SK-N-SH (cell line): ENCODE measurements around the gene ZNF646. TPM values are rescaled to one million over a fixed set of nuclear protein-coding genes. Genes with fewer than 3 reads are reported as not detected.

Source experiments
- CTCF ChIA-PET: fragments of 300-600, 350-600 bp; formaldehyde crosslinking; extraction: SDS; loops from one replicate; lab custom pipeline; 2021; lab: Yijun Ruan, JAX
- POLR2A ChIA-PET: fragments of 350-600 bp; sonication (Branson Sonifier 250); formaldehyde crosslinking; extraction: SDS; loops from one replicate; lab custom pipeline; 2020; ENCODE audit warnings: antibody characterized with exemption, inconsistent platforms; lab: Yijun Ruan, JAX
- DNase-seq: peaks from one replicate; pipeline ENCODE4 v3.0.0; 2012
- H2AFZ ChIP-seq: fragments of 200-600 bp; sonication (generic); 2 replicates; pipeline ENCODE4 v1.8.1; 2016; ENCODE audit warnings: antibody characterized with exemption, mild to moderate bottlenecking, low read depth
- H3F3A ChIP-seq: fragments of 200-600 bp; sonication (generic); replicated peaks from 2 replicates; pipeline ENCODE3; 2016; ENCODE audit warnings: antibody characterized with exemption, mild to moderate bottlenecking; ENCODE audit not compliant: insufficient read depth
- H3K27ac ChIP-seq, 2 experiments: fragments of 200-500 bp in 1 of 2; fragments of 200-600 bp in 1 of 2; sonication (Bioruptor generic) in 1 of 2; sonication (generic), shearing (Covaris generic) in 1 of 2; 2 replicates each; pipeline versions ENCODE4 v1.5.1 to v1.6.1; 2014 to 2016; ENCODE audit warnings: low read depth in 2 of 2, inconsistent platforms in 1 of 2, low read length in 1 of 2, mild to moderate bottlenecking in 1 of 2, mixed read lengths in 1 of 2
- H3K27me3 ChIP-seq: fragments of 200-600 bp; sonication (generic), shearing (Covaris generic); 2 replicates; pipeline ENCODE4 v1.6.1; 2016; ENCODE audit warnings: mixed run types; ENCODE audit not compliant: insufficient read depth
- H3K36me3 ChIP-seq, 2 experiments: fragments of 200-500 bp in 1 of 2; fragments of 200-600 bp in 1 of 2; sonication (Bioruptor generic) in 1 of 2; sonication (generic) in 1 of 2; replicated peaks in 1 of 2; 2 replicates each; pipeline versions ENCODE3 to v1.5.1; 2014 to 2016; ENCODE audit warnings: low read length in 1 of 2, mild to moderate bottlenecking in 1 of 2; ENCODE audit not compliant: insufficient read depth in 2 of 2, control insufficient read depth in 1 of 2
- H3K4me1 ChIP-seq, 2 experiments: fragments of 200-500 bp in 1 of 2; fragments of 200-600 bp in 1 of 2; sonication (Bioruptor generic) in 1 of 2; sonication (generic), shearing (Covaris generic) in 1 of 2; 2 replicates each; pipeline versions ENCODE4 v1.5.1 to v1.6.1; 2014 to 2016; ENCODE audit warnings: low read depth in 1 of 2, low read length in 1 of 2, mixed run types in 1 of 2; ENCODE audit not compliant: insufficient read depth in 2 of 2, control insufficient read depth in 1 of 2
- H3K4me2 ChIP-seq: fragments of 200-600 bp; sonication (generic), shearing (Covaris generic); 2 replicates; pipeline ENCODE4 v1.6.1; 2017; ENCODE audit warnings: mixed run types
- H3K4me3 ChIP-seq, 2 experiments: fragments of 200-500 bp in 1 of 2; fragments of 200-600 bp in 1 of 2; sonication (Bioruptor generic) in 1 of 2; sonication (generic), shearing (Covaris generic) in 1 of 2; 2 replicates each; pipeline versions ENCODE4 v1.5.1 to v1.8.1; 2014 to 2016; ENCODE audit warnings: low read depth in 2 of 2, inconsistent platforms in 1 of 2, low read length in 1 of 2, mild to moderate bottlenecking in 1 of 2, mixed read lengths in 1 of 2, moderate library complexity in 1 of 2
- H3K79me2 ChIP-seq: fragments of 200-600 bp; sonication (generic); 2 replicates; pipeline ENCODE4 v1.8.1; 2017; ENCODE audit warnings: mild to moderate bottlenecking; ENCODE audit not compliant: insufficient read depth
- H3K9ac ChIP-seq: fragments of 200-600 bp; sonication (generic); 2 replicates; pipeline ENCODE4 v1.6.1; 2017; ENCODE audit warnings: mixed run types
- H3K9me2 ChIP-seq: fragments of 200-600 bp; sonication (generic); 2 replicates; pipeline ENCODE4 v1.6.1; 2017; ENCODE audit warnings: mixed run types
- H3K9me3 ChIP-seq: fragments of 200-600 bp; sonication (generic); 2 replicates; pipeline ENCODE4 v1.6.1; 2017; ENCODE audit warnings: mixed run types, mild to moderate bottlenecking, moderate library complexity
- H4K20me1 ChIP-seq: fragments of 200-600 bp; sonication (generic); 2 replicates; pipeline ENCODE4 v1.6.1; 2017; ENCODE audit warnings: mild to moderate bottlenecking, mixed run types; ENCODE audit not compliant: insufficient read depth
- CHD2 ChIP-seq: fragments of 150-350 bp; IDR thresholded peaks from 2 replicates; pipeline ENCODE4 v1.6.1; 2018; ENCODE audit warnings: low read length; ENCODE audit not compliant: partially characterized antibody
- CTCF ChIP-seq: fragments of 200-600 bp; sonication (generic); IDR thresholded peaks from 2 replicates; pipeline ENCODE4 v1.6.1; 2017; ENCODE audit warnings: antibody characterized with exemption, mild to moderate bottlenecking, moderate library complexity
- GABPA ChIP-seq: IDR thresholded peaks from 2 replicates; pipeline ENCODE4 v1.4.0; 2012; ENCODE audit warnings: low read depth, mild to moderate bottlenecking
- JUND ChIP-seq: IDR thresholded peaks from 2 replicates; pipeline ENCODE4 v1.4.0; 2012
- MAX ChIP-seq: IDR thresholded peaks from 2 replicates; pipeline ENCODE4 v1.4.0; 2012; ENCODE audit warnings: low read depth
- MXI1 ChIP-seq: IDR thresholded peaks from 2 replicates; pipeline ENCODE4 v1.6.1; 2012; ENCODE audit warnings: mild to moderate bottlenecking, low read depth, low read length, improper control_type of control experiment
- NRF1 ChIP-seq: IDR thresholded peaks from 2 replicates; pipeline ENCODE4 v1.6.1; 2012; ENCODE audit warnings: low read depth, mild to moderate bottlenecking, low read length
- POLR2AphosphoS5 ChIP-seq: IDR thresholded peaks from 2 replicates; pipeline ENCODE4 v1.6.1; 2012; ENCODE audit warnings: low read depth, low read length
- RXRA ChIP-seq: IDR thresholded peaks from 2 replicates; pipeline ENCODE4 v1.4.0; 2012; ENCODE audit warnings: low read depth, mild to moderate bottlenecking, borderline replicate concordance
- SMC3 ChIP-seq: IDR thresholded peaks from 2 replicates; pipeline ENCODE4 v1.6.1; 2012; ENCODE audit warnings: low read depth, low read length, improper control_type of control experiment
- TEAD4 ChIP-seq: IDR thresholded peaks from 2 replicates; pipeline ENCODE4 v1.4.0; 2012; ENCODE audit warnings: mild to moderate bottlenecking, borderline replicate concordance; ENCODE audit not compliant: insufficient read depth
- WGBS: methylation state at CpG from one replicate; pipeline ENCODE4 v1.1.6; 2017; ENCODE audit warnings: low lambda C conversion rate; 5-methylcytosine and 5-hydroxymethylcytosine counted together
- polyA plus RNA-seq, 3 experiments: library from polyadenylated mRNA; depleted of rRNA; stranded (reverse); fragments of >200 nt; gene quantifications; 2 replicates each; pipeline ENCODE4 v1.2.3, GENCODE V29; 2012
- TF ChIP-seq, protein P1 (sequence below): IDR thresholded peaks from 2 replicates; pipeline ENCODE4 v1.6.1; 2012; ENCODE audit warnings: mild to moderate bottlenecking, low read depth, low read length, moderate library complexity
- TF ChIP-seq, protein P2 (sequence below): IDR thresholded peaks from 2 replicates; pipeline ENCODE4 v1.4.0; 2012; ENCODE audit warnings: low read depth, borderline replicate concordance
- TF ChIP-seq, protein P3 (sequence below): fragments of 150-350 bp; IDR thresholded peaks from 2 replicates; pipeline ENCODE4 v1.6.1; 2016; ENCODE audit warnings: mild to moderate bottlenecking, low read depth, low read length

ZNF646 gene
- polyA plus RNA-seq, 1 of the 3 experiments (the other 2 are of a cell fraction): 3.4 TPM

DNA sequence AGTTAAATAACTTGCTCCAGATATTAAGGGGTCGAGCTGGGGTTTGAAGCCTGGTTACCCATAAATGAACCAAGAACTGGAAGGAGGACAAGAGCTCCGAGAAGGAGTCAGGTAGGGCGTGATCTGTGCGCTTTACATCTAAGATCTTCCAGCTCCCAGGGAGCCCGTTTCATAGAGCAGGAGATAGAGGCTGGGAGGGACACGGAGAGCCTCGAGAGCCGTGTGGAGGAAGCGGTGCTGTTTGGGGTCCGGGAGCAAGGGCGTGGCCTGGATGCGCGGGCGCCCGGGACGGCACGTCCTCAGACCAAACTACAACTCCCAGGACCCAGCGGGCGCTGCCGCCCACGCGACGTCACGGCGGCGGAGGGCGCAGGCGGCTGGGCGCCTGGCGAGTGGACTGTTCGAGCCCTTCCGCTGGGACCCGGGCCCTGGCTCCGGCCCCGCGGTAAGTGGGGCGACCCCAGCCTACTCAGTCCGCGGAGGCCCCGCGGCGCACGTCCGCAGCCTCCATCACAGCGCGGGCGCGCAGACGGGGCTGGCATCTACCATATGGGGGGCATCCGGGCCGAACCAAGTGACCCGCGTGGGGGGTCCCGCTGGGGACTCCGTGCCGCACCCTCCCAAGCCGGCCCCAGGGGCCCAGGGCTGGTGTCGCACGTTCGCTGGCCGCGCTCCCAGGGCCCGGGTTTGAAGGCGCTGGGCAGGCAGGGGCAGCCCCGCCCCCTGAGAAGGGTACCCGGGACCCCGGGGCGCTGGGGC is 34.0 kb downstream of the ZNF646 start, which contains the start of gene BCKDK:
TSS of gene BCKDK (plus strand) at position 352 of the 759 bp plus-strand sequence. CDS start 838 bp downstream, outside the sequence.
- Histone ChIP-seq H3K9me2 (no peaks in the 10 kb centered on the region), H3K4me2 (peak within 1 kb of the TSS; percentile 94), H3K4me1 (peaks cover 8 to 25% of the 10 kb centered on the region in 2 experiments; a peak in 2 of 4 replicates), H3K27me3 (no peaks in the 10 kb centered on the region), H3K4me3 (peak within 1 kb of the TSS; percentile 94 to 98), H3K79me2 (peaks cover 23% of the 10 kb centered on the region), H3K36me3 (peaks cover 19 to 36% of the 10 kb centered on the region in 2 experiments), H3K9ac (peak within 1 kb of the TSS; percentile 97), H3K27ac (peak within 1 kb of the TSS; percentile 57 to 86; a peak in 3 of 4 replicates), H3F3A (peaks cover under 1% of the 10 kb centered on the region), H3K9me3 (no peaks in the 10 kb centered on the region), H2AFZ (peak within 1 kb of the TSS; percentile 90), H4K20me1 (no peaks in the 10 kb centered on the region)
- ChIA-PET POLR2A (interaction anchor here (0.6 to 3.2 kb wide), 2 partner anchors 9 to 13 kb away, joined by 3 to 12 read pairs; partner anchors contain the start of gene KAT8), CTCF (interaction anchor here (1.8 kb wide), 1 partner anchor 34 kb away, joined by 8 read pairs; no protein-coding TSS in a partner anchor)
- whole genome bisulfite sequencing: 24% methylated on average over 14 of the region's 68 CpGs
- DNase-seq: peak; percentile 93
- TF ChIP-seq, protein P1, sequence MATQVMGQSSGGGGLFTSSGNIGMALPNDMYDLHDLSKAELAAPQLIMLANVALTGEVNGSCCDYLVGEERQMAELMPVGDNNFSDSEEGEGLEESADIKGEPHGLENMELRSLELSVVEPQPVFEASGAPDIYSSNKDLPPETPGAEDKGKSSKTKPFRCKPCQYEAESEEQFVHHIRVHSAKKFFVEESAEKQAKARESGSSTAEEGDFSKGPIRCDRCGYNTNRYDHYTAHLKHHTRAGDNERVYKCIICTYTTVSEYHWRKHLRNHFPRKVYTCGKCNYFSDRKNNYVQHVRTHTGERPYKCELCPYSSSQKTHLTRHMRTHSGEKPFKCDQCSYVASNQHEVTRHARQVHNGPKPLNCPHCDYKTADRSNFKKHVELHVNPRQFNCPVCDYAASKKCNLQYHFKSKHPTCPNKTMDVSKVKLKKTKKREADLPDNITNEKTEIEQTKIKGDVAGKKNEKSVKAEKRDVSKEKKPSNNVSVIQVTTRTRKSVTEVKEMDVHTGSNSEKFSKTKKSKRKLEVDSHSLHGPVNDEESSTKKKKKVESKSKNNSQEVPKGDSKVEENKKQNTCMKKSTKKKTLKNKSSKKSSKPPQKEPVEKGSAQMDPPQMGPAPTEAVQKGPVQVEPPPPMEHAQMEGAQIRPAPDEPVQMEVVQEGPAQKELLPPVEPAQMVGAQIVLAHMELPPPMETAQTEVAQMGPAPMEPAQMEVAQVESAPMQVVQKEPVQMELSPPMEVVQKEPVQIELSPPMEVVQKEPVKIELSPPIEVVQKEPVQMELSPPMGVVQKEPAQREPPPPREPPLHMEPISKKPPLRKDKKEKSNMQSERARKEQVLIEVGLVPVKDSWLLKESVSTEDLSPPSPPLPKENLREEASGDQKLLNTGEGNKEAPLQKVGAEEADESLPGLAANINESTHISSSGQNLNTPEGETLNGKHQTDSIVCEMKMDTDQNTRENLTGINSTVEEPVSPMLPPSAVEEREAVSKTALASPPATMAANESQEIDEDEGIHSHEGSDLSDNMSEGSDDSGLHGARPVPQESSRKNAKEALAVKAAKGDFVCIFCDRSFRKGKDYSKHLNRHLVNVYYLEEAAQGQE: 0 out of 2 replicates have a peak, but pooled peaks have one; percentile 2
- TF ChIP-seq RXRA (no peak), NRF1 (peak; percentile 65), CHD2 (no peak), TEAD4 (no peak), GABPA (peak; percentile 52), POLR2AphosphoS5 (peak; percentile 42), SMC3 (no peak), MAX (peak; percentile 63; the same call in 1 of the 2 replicates), MXI1 (peak; percentile 58; the same call in 1 of the 2 replicates), JUND (no peak), CTCF (no peak)
- TF ChIP-seq, protein P2, sequence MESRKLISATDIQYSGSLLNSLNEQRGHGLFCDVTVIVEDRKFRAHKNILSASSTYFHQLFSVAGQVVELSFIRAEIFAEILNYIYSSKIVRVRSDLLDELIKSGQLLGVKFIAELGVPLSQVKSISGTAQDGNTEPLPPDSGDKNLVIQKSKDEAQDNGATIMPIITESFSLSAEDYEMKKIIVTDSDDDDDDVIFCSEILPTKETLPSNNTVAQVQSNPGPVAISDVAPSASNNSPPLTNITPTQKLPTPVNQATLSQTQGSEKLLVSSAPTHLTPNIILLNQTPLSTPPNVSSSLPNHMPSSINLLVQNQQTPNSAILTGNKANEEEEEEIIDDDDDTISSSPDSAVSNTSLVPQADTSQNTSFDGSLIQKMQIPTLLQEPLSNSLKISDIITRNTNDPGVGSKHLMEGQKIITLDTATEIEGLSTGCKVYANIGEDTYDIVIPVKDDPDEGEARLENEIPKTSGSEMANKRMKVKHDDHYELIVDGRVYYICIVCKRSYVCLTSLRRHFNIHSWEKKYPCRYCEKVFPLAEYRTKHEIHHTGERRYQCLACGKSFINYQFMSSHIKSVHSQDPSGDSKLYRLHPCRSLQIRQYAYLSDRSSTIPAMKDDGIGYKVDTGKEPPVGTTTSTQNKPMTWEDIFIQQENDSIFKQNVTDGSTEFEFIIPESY: no peak
- TF ChIP-seq, protein P3, sequence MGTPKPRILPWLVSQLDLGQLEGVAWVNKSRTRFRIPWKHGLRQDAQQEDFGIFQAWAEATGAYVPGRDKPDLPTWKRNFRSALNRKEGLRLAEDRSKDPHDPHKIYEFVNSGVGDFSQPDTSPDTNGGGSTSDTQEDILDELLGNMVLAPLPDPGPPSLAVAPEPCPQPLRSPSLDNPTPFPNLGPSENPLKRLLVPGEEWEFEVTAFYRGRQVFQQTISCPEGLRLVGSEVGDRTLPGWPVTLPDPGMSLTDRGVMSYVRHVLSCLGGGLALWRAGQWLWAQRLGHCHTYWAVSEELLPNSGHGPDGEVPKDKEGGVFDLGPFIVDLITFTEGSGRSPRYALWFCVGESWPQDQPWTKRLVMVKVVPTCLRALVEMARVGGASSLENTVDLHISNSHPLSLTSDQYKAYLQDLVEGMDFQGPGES: no peak
